ENCODE data around the gene PRLHR. TPM values are rescaled to one million over a fixed set of nuclear protein-coding genes. Genes with fewer than 3 reads are reported as not detected.
A peak's percentile ranks its signal among the peaks of the same experiment; 100 is the strongest.

The PRLHR gene
- not detected for total RNA-seq
- long read RNA-seq = 0 reads

DNA sequence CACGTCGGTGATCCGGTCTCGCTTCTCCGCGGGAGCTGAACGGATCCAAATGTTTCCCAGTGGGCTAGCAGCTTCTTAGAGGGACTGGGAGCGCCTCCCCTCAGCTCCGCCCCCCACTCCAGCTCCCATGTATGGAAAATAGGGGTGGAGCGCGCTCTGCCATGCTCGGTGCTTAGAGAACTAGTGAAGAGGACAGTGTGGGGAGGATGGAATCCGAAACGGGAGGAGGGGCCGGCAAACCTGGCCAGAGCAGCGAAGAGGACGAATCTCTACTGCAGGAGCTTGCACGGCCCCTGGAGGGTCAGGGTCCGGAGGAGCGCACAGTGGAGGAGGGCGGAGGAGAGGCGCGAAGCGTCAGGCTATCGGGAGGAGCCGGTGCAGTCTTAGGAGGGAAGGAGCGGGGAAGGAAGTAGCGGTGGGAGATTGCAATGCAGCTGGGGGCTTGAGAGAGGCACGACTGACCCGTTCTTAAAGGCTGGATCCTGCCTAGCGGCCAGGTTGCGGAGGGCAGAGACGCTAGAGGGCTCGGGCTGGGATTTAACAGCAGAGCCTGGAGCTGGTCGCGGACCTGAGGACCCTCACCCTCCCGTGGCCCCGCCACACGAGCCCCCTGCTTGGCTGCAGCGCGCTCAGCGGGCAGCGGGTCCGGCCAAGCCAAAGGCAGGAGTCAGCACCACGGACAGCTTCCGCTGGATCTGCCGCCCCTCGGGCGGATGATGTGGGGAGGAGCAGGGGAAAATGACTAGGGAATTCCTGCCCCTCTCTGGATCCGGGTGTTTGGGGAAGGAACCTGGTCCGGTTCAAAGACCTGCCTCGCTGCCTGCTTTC is at the start of gene PRLHR:
TSS of gene PRLHR (minus strand) at position 51 of the 828 bp plus-strand sequence. CDS start 404 bp downstream, outside the sequence.
- Histone ChIP-seq H3K36me3 (no peaks in the 10 kb centered on the region), H3K9me3 (no peaks in the 10 kb centered on the region), H3K4me3 (no peak within 1 kb of the TSS), H3K27me3 (peaks cover 60% of the 10 kb centered on the region), H3K27ac (no peak within 1 kb of the TSS), H3K4me1 (no peaks in the 10 kb centered on the region)
- no peak for DNase-seq
- peak; percentile 52 for ATAC-seq
- TF ChIP-seq, protein P1, sequence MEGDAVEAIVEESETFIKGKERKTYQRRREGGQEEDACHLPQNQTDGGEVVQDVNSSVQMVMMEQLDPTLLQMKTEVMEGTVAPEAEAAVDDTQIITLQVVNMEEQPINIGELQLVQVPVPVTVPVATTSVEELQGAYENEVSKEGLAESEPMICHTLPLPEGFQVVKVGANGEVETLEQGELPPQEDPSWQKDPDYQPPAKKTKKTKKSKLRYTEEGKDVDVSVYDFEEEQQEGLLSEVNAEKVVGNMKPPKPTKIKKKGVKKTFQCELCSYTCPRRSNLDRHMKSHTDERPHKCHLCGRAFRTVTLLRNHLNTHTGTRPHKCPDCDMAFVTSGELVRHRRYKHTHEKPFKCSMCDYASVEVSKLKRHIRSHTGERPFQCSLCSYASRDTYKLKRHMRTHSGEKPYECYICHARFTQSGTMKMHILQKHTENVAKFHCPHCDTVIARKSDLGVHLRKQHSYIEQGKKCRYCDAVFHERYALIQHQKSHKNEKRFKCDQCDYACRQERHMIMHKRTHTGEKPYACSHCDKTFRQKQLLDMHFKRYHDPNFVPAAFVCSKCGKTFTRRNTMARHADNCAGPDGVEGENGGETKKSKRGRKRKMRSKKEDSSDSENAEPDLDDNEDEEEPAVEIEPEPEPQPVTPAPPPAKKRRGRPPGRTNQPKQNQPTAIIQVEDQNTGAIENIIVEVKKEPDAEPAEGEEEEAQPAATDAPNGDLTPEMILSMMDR (IDR thresholded peaks at IDR 0.05) = no peak
- intact Hi-C loops (cut with DNase I) = no loop called here

DNA sequence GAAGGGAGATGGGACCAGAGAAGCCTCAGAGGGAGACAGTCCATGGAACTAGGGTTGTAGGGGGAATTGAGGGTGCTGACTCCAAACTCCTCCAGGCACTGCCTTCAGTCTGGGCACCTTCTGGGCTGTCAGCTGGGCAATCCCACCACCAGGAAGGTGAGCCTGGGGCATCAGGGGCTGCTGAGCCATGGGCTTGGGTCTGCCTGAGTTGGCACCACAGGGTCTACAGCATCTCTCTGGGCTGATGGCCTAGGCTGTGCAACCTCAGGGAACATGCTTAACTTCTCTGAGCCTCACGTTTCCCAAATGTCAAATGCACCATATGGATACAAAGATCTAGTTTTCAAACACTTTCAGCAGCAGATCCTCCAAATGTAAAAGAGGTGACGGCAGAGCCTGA is 46.8 kb upstream of the PRLHR start:
- DNase-seq (peak; percentile 36), ATAC-seq (no peak)
- TF ChIP-seq, protein P1 (IDR thresholded peaks at IDR 0.05) = no peak
- Histone ChIP-seq H3K27ac (no peak overlapping the region), H3K4me3 (no peak overlapping the region), H3K9me3 (no peaks in the 10 kb centered on the region), H3K4me1 (no peaks in the 10 kb centered on the region), H3K27me3 (no peaks in the 10 kb centered on the region), H3K36me3 (no peaks in the 10 kb centered on the region)
- intact Hi-C loops (cut with DNase I) = no loop called here

DNA sequence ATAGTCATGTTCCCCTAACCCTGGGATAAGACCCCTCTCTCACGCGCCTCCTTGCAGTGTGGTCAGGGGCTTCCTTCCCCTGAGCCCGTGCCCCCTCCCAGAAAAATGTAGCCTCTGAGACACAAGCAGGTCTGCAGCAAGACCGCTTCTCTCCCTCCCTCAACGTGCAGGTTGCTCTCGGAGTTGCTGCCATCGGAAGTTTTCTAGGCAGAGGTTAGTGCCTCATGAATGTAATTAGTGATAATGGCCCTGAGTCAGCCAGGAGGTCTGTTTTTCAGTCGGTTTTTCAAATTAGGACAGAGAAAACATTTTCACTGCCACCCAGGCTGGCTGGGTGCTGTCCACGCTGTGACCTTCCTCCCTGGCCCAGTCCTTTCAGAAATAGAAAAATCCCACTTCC is 43.2 kb upstream of the PRLHR start:
- Histone ChIP-seq H3K4me1 (no peaks in the 10 kb centered on the region), H3K4me3 (no peak overlapping the region), H3K9me3 (no peaks in the 10 kb centered on the region), H3K27ac (no peak overlapping the region), H3K27me3 (no peaks in the 10 kb centered on the region), H3K36me3 (no peaks in the 10 kb centered on the region)
- TF ChIP-seq, protein P1 (IDR thresholded peaks at IDR 0.05) = no peak
- intact Hi-C loops (cut with DNase I) = no loop called here
- no peak for DNase-seq
- ATAC-seq = no peak

DNA sequence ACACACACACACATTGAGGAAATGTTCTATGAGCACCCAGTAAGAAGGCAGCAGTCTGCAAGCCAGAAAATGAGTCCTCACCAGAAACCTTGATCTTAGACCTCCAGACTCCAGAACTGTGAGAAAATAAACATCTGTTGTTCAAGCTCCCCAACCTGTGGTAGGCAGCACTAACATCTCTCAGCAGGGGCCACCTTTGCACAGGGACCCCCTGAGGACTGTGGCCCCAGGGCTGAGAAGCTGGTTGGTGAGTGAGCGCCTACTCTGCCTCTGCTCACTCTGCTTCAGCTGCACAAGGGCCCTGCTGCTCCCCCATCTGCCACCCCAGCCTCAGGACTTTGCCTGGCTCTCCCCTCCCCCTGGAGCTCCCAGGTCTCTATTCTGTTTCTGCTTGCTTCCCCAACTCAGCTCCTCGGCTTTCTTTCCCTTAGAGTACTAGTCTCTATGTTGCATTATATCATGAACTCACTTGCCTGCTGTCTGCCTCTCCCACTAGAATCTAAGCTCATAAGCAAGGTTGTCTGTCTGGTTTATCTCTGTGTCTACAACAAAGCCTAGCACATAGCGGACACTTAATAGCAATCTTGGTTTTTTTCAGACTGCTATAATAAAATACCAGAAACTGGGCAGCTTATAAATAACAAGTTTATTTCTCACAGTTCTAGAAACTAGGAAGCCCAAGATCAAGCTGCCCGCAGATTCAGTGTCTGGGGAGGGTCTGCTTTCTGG is 40.4 kb upstream of the PRLHR start:
- no peaks in the 10 kb centered on the region for H3K27me3 ChIP-seq
- intact Hi-C loops (cut with DNase I) = no loop called here
- DNase-seq = no peak
- TF ChIP-seq, protein P1 (IDR thresholded peaks at IDR 0.05) = no peak
- H3K9me3 ChIP-seq = no peaks in the 10 kb centered on the region
- no peaks in the 10 kb centered on the region for H3K36me3 ChIP-seq
- ATAC-seq = no peak
- H3K4me1 ChIP-seq = no peaks in the 10 kb centered on the region
- no peak overlapping the region for H3K27ac ChIP-seq
- H3K4me3 ChIP-seq = no peak overlapping the region

DNA sequence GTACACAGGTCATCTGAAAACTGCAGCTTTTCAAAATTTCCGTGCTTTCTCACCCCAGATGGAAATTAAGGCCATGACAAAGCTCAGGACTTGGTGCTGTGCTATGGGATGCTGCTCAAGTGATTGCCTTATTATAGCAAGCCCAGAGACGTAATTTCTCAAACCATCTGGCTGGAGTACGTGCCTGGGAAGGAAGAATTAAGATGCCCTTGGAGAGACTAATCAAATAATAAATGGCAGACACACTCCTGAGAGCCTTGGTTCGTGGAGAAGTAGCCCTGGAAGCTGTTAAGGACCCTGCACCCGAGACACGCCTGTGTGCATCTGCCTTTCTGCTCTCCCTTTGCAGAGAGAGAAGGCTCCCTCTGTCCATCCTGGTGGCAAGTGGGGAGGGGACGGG is 38.3 kb upstream of the PRLHR start:
- TF ChIP-seq, protein P1 (IDR thresholded peaks at IDR 0.05) = no peak
- intact Hi-C loops (cut with DNase I) = no loop called here
- ATAC-seq (no peak), DNase-seq (no peak)
- Histone ChIP-seq H3K27ac (no peak overlapping the region), H3K36me3 (no peaks in the 10 kb centered on the region), H3K4me3 (no peak overlapping the region), H3K4me1 (no peaks in the 10 kb centered on the region), H3K9me3 (no peaks in the 10 kb centered on the region), H3K27me3 (no peaks in the 10 kb centered on the region)

All from upper lobe of right lung (tissue), 1 donor.